Kidney (tissue), 14 donors: ENCODE measurements around the gene RPRD1B. TPM values are rescaled to one million over a fixed set of nuclear protein-coding genes. Genes with fewer than 3 reads are reported as not detected.

Experiments
- DNase-seq, 5 donors: peaks; one replicate each; pipeline ENCODE4 v3.0.0-alpha.2; 2013 to 2020
- FAIRE-seq: peaks from 2 replicates; lab custom pipeline; 2012; peaks lifted over from hg19 to GRCh38; lab: Jason Lieb, UNC
- H3K27ac ChIP-seq, 2 donors: one replicate each; pipeline ENCODE4 v1.7.0; 2013; ENCODE audit warnings: low read depth in 2 of 2, low read length in 2 of 2, inconsistent platforms in 1 of 2
- H3K27me3 ChIP-seq: one replicate; pipeline ENCODE4 v1.7.1; 2013; ENCODE audit warnings: low read length, inconsistent platforms; ENCODE audit not compliant: control insufficient read depth, insufficient read depth
- H3K36me3 ChIP-seq, 3 donors: one replicate each; pipeline versions ENCODE4 v1.7.0 to v1.7.1; 2013; ENCODE audit warnings: low read length in 3 of 3, control low read depth in 1 of 3, inconsistent platforms in 1 of 3; ENCODE audit not compliant: insufficient read depth in 3 of 3, control insufficient read depth in 2 of 3
- H3K4me1 ChIP-seq, 3 donors: one replicate each; pipeline versions ENCODE4 v1.7.0 to v1.7.1; 2013; ENCODE audit warnings: low read length in 3 of 3, inconsistent platforms in 1 of 3, low read depth in 1 of 3; ENCODE audit not compliant: control insufficient read depth in 2 of 3, insufficient read depth in 2 of 3
- H3K4me3 ChIP-seq, 3 donors: one replicate each; pipeline versions ENCODE4 v1.7.0 to v1.8.1; 2013; ENCODE audit warnings: low read length in 3 of 3, control low read depth in 1 of 3, inconsistent platforms in 1 of 3
- H3K9ac ChIP-seq, 3 donors: one replicate each; pipeline versions ENCODE4 v1.7.0 to v1.7.1; 2013; ENCODE audit warnings: low read length in 3 of 3, control low read depth in 1 of 3, inconsistent platforms in 1 of 3
- H3K9me3 ChIP-seq, 3 donors: one replicate each; pipeline versions ENCODE4 v1.7.0 to v1.7.1; 2013; ENCODE audit warnings: low read length in 3 of 3, control low read depth in 1 of 3, inconsistent platforms in 1 of 3; ENCODE audit not compliant: control insufficient read depth in 2 of 3, insufficient read depth in 1 of 3
- intact Hi-C: fragments of 100-400 bp; cut with DNase I; formaldehyde crosslinking; loops from one replicate; pipeline ENCODE4 v1.11.1; 2022
- polyA plus RNA-seq: library from polyadenylated mRNA; stranded (reverse); fragments of 350-450 nt; fragmentation: Illumina TruSeq; extraction: RNeasy Lipid Tissue Mini Kit (QIAGEN cat#74804); gene quantifications from one replicate; pipeline ENCODE4 v1.2.3, GENCODE V29; 2014; ENCODE audit warnings: low read depth, low replicate concordance; ENCODE audit not compliant: insufficient read depth
- total RNA-seq: library from RNA; stranded (reverse); fragmentation: NEBNext Ultra II Directional; extraction: Animal tissue kit (Norgen Biotek cat#: 25700); gene quantifications from one replicate; pipeline ENCODE4 v1.2.1, GENCODE V29; 2021
- TF ChIP-seq, protein P1 (sequence below): IDR thresholded peaks from 3 replicates; pipeline ENCODE4 v1.5.1; 2012; ENCODE audit warnings: mild to moderate bottlenecking, moderate library complexity, borderline replicate concordance; ENCODE audit not compliant: insufficient read depth; ENCODE audit errors: extremely low read depth
- donor health status: control.
- donor health status: control.
- donor health status: control.
- donor health status: control.
- donor health status: control.
- donor health status: DM: yes; HTN: yes; CAD: no.
- donor health status: Normal renal cell carcinoma (clear cell type).

The RPRD1B gene
- total and polyA plus RNA-seq, 2 donors from 2014 or later, result 13.4 to 34.4 TPM

DNA sequence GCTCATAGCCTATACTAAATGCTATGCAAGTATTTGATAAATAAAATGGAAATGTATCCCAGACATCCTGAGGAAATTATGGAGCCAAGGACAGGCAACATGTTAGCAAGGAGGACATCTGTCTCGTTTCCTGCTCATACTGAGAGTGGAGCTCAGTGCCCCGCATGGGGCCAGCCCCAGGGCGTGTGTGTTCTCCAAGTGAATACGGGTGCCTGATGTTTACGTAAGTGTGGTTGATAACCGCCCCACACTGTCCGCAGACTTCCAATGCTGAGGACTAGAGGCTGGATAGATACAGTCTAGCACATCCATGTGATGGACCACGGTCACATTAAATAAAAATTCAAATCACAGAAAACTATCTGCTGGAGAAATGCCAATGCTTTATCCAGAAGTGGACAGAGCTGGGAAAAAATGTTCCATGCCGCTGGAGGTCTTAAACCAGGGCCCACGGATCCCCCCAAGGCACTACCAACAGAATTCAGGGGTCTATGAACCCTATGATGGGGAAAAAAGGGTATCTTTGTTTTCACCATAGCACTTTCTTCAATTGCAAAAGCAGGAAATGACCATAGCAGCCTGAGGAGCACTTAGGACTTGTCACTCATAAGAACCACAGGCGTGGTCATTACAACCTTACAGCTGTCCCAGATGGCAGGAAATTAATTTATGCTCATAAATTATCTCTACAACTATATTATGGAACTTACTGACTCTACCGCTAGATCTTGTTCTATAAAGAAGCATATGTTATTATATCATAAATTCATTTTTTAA, 106.6 kb downstream of the RPRD1B start:
- TF ChIP-seq, protein P1, sequence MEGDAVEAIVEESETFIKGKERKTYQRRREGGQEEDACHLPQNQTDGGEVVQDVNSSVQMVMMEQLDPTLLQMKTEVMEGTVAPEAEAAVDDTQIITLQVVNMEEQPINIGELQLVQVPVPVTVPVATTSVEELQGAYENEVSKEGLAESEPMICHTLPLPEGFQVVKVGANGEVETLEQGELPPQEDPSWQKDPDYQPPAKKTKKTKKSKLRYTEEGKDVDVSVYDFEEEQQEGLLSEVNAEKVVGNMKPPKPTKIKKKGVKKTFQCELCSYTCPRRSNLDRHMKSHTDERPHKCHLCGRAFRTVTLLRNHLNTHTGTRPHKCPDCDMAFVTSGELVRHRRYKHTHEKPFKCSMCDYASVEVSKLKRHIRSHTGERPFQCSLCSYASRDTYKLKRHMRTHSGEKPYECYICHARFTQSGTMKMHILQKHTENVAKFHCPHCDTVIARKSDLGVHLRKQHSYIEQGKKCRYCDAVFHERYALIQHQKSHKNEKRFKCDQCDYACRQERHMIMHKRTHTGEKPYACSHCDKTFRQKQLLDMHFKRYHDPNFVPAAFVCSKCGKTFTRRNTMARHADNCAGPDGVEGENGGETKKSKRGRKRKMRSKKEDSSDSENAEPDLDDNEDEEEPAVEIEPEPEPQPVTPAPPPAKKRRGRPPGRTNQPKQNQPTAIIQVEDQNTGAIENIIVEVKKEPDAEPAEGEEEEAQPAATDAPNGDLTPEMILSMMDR, result no peak
- Histone ChIP-seq H3K9ac (no peak overlapping the region), H3K27me3 (no peaks in the 10 kb centered on the region), H3K4me1 (peaks cover 0 to 29% (median 22%) of the 10 kb centered on the region in 3 donors), H3K4me3 (no peak overlapping the region), H3K27ac (no peak overlapping the region), H3K36me3 (peaks cover 0 to 2% (median 0%) of the 10 kb centered on the region in 3 donors), H3K9me3 (no peaks in the 10 kb centered on the region)
- peak in 4 of 5 donors; percentile 20 to 60 (median 38) for DNase-seq
- no peak for FAIRE-seq
- intact Hi-C loops, result no loop called here

DNA sequence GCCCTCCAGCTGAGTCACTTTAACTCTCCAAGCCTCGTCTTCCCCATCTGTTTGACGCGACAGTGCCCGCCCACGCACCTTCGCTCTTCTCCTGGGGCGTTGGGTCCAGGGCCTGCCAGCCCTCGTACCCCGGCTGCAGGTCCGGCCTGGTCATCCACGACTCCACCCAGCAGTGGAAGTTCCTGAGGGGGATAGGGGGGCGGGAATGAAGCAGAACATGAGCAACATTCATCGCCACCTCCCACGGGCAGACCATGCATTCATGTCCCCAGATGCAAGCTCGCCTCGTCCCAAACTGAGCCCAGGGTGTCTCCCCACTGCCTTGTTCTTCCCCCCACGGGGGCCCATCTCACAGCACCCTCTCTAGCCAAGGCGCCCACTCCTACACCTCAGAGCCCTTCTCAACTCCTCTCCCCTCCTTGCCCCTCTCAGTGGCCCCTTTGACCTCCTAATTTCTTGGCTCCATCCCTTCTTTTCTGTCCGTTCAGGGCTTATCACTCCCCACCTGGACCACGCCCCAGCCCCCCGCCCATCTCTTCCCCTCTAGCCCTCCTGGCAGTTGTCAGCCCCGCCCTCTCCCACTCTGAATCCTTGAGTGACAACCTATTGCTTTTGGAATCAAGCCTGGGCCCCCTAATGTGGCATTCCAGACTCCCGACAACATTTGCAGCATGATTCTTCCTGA, 107.8 kb downstream of the RPRD1B start:
- Histone ChIP-seq H3K4me1 (peaks cover 0 to 29% (median 22%) of the 10 kb centered on the region in 3 donors), H3K36me3 (peaks cover 0 to 2% (median 0%) of the 10 kb centered on the region in 3 donors), H3K9ac (no peak overlapping the region), H3K27me3 (no peaks in the 10 kb centered on the region), H3K27ac (no peak overlapping the region), H3K9me3 (no peaks in the 10 kb centered on the region), H3K4me3 (no peak overlapping the region)
- intact Hi-C loops, result no loop called here
- FAIRE-seq (no peak), DNase-seq (peak in 2 of 5 donors; percentile 52 to 71)
- TF ChIP-seq, protein P1, result no peak

Other genes with a start within 250 kb of the RPRD1B start
- 4.1 TPM for gene VSTM2L, start 130.6 kb upstream of the RPRD1B start, total RNA-seq
- gene VSTM2L, start 130.6 kb upstream of the RPRD1B start, polyA plus RNA-seq, result 2.8 TPM
- 19.5 TPM for gene TTI1, start 290 bp upstream of the RPRD1B start, total RNA-seq
- gene TTI1, start 290 bp upstream of the RPRD1B start, polyA plus RNA-seq, result 8.6 TPM
- 611 TPM for gene TGM2, start 131.5 kb downstream of the RPRD1B start, total RNA-seq
- gene TGM2, start 131.5 kb downstream of the RPRD1B start, polyA plus RNA-seq, result 44.6 TPM
- 5.1 TPM for gene KIAA1755, start 227.0 kb downstream of the RPRD1B start, total RNA-seq
- gene KIAA1755, start 227.0 kb downstream of the RPRD1B start, polyA plus RNA-seq, result 1.5 TPM